ENCODE results near the gene CDK18. TPM values are rescaled to one million over a fixed set of nuclear protein-coding genes. Genes with fewer than 3 reads are reported as not detected.
A peak's percentile ranks its signal among the peaks of the same experiment; 100 is the strongest.

The CDK18 gene
- total RNA-seq, 2 experiments from 2014 or later, result 3.6 to 4.1 TPM

- CTCF ChIA-PET, result interaction anchor here (0.8 to 11.0 kb wide), 5 partner anchors 9 to 185 kb away, joined by 3 to 221 read pairs (median 70); no protein-coding TSS in a partner anchor
- Mint-ChIP-seq H3K4me1 (ENCODE audit: low read depth) (no peaks in the 10 kb centered on the region), H3K36me3 (ENCODE audit: low read depth) (no peaks in the 10 kb centered on the region), H3K9me3 (no peaks in the 10 kb centered on the region), H3K27ac (no peak overlapping the region), H3K4me3 (no peak overlapping the region), H3K27me3 (ENCODE audit: low read depth) (no peaks in the 10 kb centered on the region)
- intact Hi-C loops (cut with micrococcal nuclease), result loop anchor here (10.0 kb wide), 1 partner anchor 453 kb away; no protein-coding TSS in a partner anchor
- no peak for DNase-seq
Observed at GRCh38 chr1:205521686-205522085, 17.2 kb downstream of the CDK18 start.

GRCh38 chr1:205522692-205523091 lies 18.2 kb downstream of the CDK18 start:
- H3K4me3 Mint-ChIP-seq, result no peak overlapping the region
- no peaks in the 10 kb centered on the region for H3K27me3 Mint-ChIP-seq (ENCODE audit: low read depth)
- H3K9me3 Mint-ChIP-seq, result no peaks in the 10 kb centered on the region
- no peaks in the 10 kb centered on the region for H3K36me3 Mint-ChIP-seq (ENCODE audit: low read depth)
- H3K4me1 Mint-ChIP-seq (ENCODE audit: low read depth), result no peaks in the 10 kb centered on the region
- CTCF ChIA-PET, result interaction anchor here (0.5 to 11.0 kb wide), 10 partner anchors 8 to 190 kb away, joined by 4 to 221 read pairs (median 34); no protein-coding TSS in a partner anchor
- no peak overlapping the region for H3K27ac Mint-ChIP-seq
- intact Hi-C loops (cut with micrococcal nuclease), result loop anchor here (10.0 kb wide), 1 partner anchor 452 kb away; no protein-coding TSS in a partner anchor
- no peak for DNase-seq

- Mint-ChIP-seq H3K27me3 (ENCODE audit: low read depth) (no peaks in the 10 kb centered on the region), H3K36me3 (ENCODE audit: low read depth) (no peaks in the 10 kb centered on the region), H3K9me3 (no peaks in the 10 kb centered on the region), H3K27ac (no peak overlapping the region), H3K4me1 (ENCODE audit: low read depth) (no peaks in the 10 kb centered on the region), H3K4me3 (no peak overlapping the region)
- no peak for DNase-seq
- CTCF ChIA-PET, result interaction anchor here (0.5 to 11.0 kb wide), 28 partner anchors 8 to 191 kb away, joined by 3 to 221 read pairs (median 8); partner anchors contain the start of genes ELK4 and KLHDC8A
- intact Hi-C loops (cut with micrococcal nuclease), result loop anchor here (10.0 kb wide), 1 partner anchor 451 kb away; no protein-coding TSS in a partner anchor
Observed at GRCh38 chr1:205523261-205523890, 18.9 kb downstream of the CDK18 start.

GRCh38 chr1:205523891-205524793 lies 19.7 kb downstream of the CDK18 start:
- intact Hi-C loops (cut with micrococcal nuclease), result loop anchor here (1.0 to 10.0 kb wide), 6 partner anchors 36 to 451 kb away; partner anchors contain the start of gene ELK4
- Mint-ChIP-seq H3K9me3 (no peaks in the 10 kb centered on the region), H3K4me3 (no peak overlapping the region), H3K27me3 (ENCODE audit: low read depth) (no peaks in the 10 kb centered on the region), H3K36me3 (ENCODE audit: low read depth) (no peaks in the 10 kb centered on the region), H3K27ac (no peak overlapping the region), H3K4me1 (ENCODE audit: low read depth) (no peaks in the 10 kb centered on the region)
- DNase-seq, result peak; percentile 88
- CTCF ChIA-PET, result interaction anchor here (0.6 to 11.0 kb wide), 62 partner anchors 9 to 453 kb away, joined by 3 to 221 read pairs (median 5); partner anchors contain the start of genes ELK4 and KLHDC8A

GRCh38 chr1:205524794-205525101 lies 20.3 kb downstream of the CDK18 start:
- Mint-ChIP-seq H3K9me3 (no peaks in the 10 kb centered on the region), H3K36me3 (ENCODE audit: low read depth) (no peaks in the 10 kb centered on the region), H3K27me3 (ENCODE audit: low read depth) (no peaks in the 10 kb centered on the region), H3K27ac (no peak overlapping the region), H3K4me3 (no peak overlapping the region), H3K4me1 (ENCODE audit: low read depth) (no peaks in the 10 kb centered on the region)
- intact Hi-C loops (cut with micrococcal nuclease), result loop anchor here (1.0 to 10.0 kb wide), 6 partner anchors 36 to 450 kb away; partner anchors contain the start of gene ELK4
- no peak for DNase-seq
- CTCF ChIA-PET, result interaction anchor here (0.6 to 11.0 kb wide), 60 partner anchors 9 to 453 kb away, joined by 3 to 221 read pairs (median 5); partner anchors contain the start of genes ELK4 and KLHDC8A

- Mint-ChIP-seq H3K27me3 (ENCODE audit: low read depth) (no peaks in the 10 kb centered on the region), H3K4me3 (no peak overlapping the region), H3K27ac (no peak overlapping the region), H3K4me1 (ENCODE audit: low read depth) (no peaks in the 10 kb centered on the region), H3K36me3 (ENCODE audit: low read depth) (no peaks in the 10 kb centered on the region), H3K9me3 (no peaks in the 10 kb centered on the region)
- CTCF ChIA-PET, result interaction anchor here (0.7 to 11.0 kb wide), 27 partner anchors 10 to 193 kb away, joined by 3 to 221 read pairs (median 8); partner anchors contain the start of genes CDK18 and ELK4
- no peak for DNase-seq
- intact Hi-C loops (cut with micrococcal nuclease), result loop anchor here (10.0 kb wide), 1 partner anchor 449 kb away; no protein-coding TSS in a partner anchor
Observed at GRCh38 chr1:205525495-205526285, 21.2 kb downstream of the CDK18 start.

GRCh38 chr1:205526431-205526830 lies 22.0 kb downstream of the CDK18 start:
- Mint-ChIP-seq H3K27me3 (ENCODE audit: low read depth) (no peaks in the 10 kb centered on the region), H3K4me1 (ENCODE audit: low read depth) (no peaks in the 10 kb centered on the region), H3K4me3 (no peak overlapping the region), H3K36me3 (ENCODE audit: low read depth) (no peaks in the 10 kb centered on the region), H3K9me3 (no peaks in the 10 kb centered on the region), H3K27ac (no peak overlapping the region)
- intact Hi-C loops (cut with micrococcal nuclease), result loop anchor here (10.0 kb wide), 1 partner anchor 448 kb away; no protein-coding TSS in a partner anchor
- DNase-seq, result no peak
- CTCF ChIA-PET, result interaction anchor here (0.7 to 11.0 kb wide), 5 partner anchors 17 to 190 kb away, joined by 3 to 221 read pairs (median 70); no protein-coding TSS in a partner anchor

- Mint-ChIP-seq H3K9me3 (no peaks in the 10 kb centered on the region), H3K4me3 (no peak overlapping the region), H3K27ac (no peak overlapping the region), H3K4me1 (ENCODE audit: low read depth) (no peaks in the 10 kb centered on the region), H3K36me3 (ENCODE audit: low read depth) (no peaks in the 10 kb centered on the region), H3K27me3 (ENCODE audit: low read depth) (no peaks in the 10 kb centered on the region)
- intact Hi-C loops (cut with micrococcal nuclease), result loop anchor here (10.0 kb wide), 1 partner anchor 447 kb away; no protein-coding TSS in a partner anchor
- CTCF ChIA-PET, result interaction anchor here (0.8 to 11.0 kb wide), 10 partner anchors 10 to 182 kb away, joined by 3 to 221 read pairs (median 10); partner anchors contain the start of gene ELK4
- DNase-seq, result no peak
Observed at GRCh38 chr1:205527931-205528330, 23.5 kb downstream of the CDK18 start.

GRCh38 chr1:205528446-205528886 lies 24.0 kb downstream of the CDK18 start:
- no peak overlapping the region for H3K27ac Mint-ChIP-seq
- H3K9me3 Mint-ChIP-seq, result no peaks in the 10 kb centered on the region
- H3K4me1 Mint-ChIP-seq (ENCODE audit: low read depth), result no peaks in the 10 kb centered on the region
- no peaks in the 10 kb centered on the region for H3K36me3 Mint-ChIP-seq (ENCODE audit: low read depth)
- intact Hi-C loops (cut with micrococcal nuclease), result loop anchor here (10.0 kb wide), 1 partner anchor 446 kb away; no protein-coding TSS in a partner anchor
- H3K4me3 Mint-ChIP-seq, result no peak overlapping the region
- no peak for DNase-seq
- CTCF ChIA-PET, result interaction anchor here (0.6 to 11.0 kb wide), 15 partner anchors 9 to 449 kb away, joined by 3 to 169 read pairs (median 3); partner anchors contain the start of gene ELK4
- no peaks in the 10 kb centered on the region for H3K27me3 Mint-ChIP-seq (ENCODE audit: low read depth)

- Mint-ChIP-seq H3K9me3 (no peaks in the 10 kb centered on the region), H3K27ac (no peak overlapping the region), H3K27me3 (ENCODE audit: low read depth) (no peaks in the 10 kb centered on the region), H3K4me1 (ENCODE audit: low read depth) (no peaks in the 10 kb centered on the region), H3K4me3 (peak overlapping the region; percentile 36), H3K36me3 (ENCODE audit: low read depth) (no peaks in the 10 kb centered on the region)
- intact Hi-C loops (cut with micrococcal nuclease), result loop anchor here (1.0 to 10.0 kb wide), 4 partner anchors 63 to 446 kb away; partner anchors contain the start of gene ELK4
- peak; percentile 87 for DNase-seq
- CTCF ChIA-PET, result interaction anchor here (0.6 to 11.0 kb wide), 22 partner anchors 9 to 448 kb away, joined by 3 to 169 read pairs (median 3); partner anchors contain the start of genes ELK4 and SLC45A3
Observed at GRCh38 chr1:205528887-205529825, 24.7 kb downstream of the CDK18 start.
